ENCODE data around the gene SYCP3. TPM values are rescaled to one million over a fixed set of nuclear protein-coding genes. Genes with fewer than 3 reads are reported as not detected.

Gene SYCP3
- total RNA-seq: under 1 TPM in 1 of 2 experiments, not detected in 1; 0.16 TPM

DNA sequence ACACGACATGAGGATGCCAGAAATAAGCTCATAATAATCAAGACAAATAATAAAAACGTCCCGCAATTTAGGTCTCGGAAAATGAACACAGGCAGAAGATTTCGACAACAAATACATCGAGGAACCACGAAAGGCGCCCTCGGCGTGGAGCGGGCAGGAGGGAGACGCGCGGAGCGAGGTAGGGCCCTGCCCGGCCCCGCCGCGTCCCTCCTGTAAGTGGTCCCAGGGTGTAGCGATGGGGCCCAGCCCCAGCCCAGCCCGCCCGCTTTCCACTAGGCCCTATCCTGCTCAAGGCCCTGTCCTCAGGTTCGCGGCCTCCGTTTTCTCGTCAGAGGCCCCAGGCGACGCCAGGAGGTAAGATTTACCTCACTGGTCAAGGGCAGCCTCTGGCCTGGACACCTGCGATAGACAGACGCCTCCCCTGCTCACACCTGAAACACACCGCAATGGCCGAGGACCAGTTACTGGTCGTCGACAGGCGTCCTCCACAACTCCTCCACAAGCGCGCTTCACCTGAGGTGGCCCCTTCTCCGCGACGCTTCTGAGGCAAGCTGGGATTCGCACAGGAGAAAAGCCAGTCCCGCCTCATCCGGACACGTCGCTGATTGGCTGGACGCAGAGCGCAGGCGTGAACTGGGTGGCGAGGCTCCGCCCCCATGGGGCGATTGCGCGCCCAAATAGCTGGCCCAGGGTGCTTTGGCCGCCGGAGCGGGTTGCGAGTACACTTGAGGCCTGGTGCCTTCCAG lies at the start of gene SYCP3:
TSS of gene SYCP3 (minus strand) at position 543 of the 746 bp plus-strand sequence. CDS start 1,527 bp downstream, outside the sequence.
- no peak for DNase-seq
- POLR2A ChIA-PET: no interaction called here
- CTCF ChIA-PET: no interaction called here

DNA sequence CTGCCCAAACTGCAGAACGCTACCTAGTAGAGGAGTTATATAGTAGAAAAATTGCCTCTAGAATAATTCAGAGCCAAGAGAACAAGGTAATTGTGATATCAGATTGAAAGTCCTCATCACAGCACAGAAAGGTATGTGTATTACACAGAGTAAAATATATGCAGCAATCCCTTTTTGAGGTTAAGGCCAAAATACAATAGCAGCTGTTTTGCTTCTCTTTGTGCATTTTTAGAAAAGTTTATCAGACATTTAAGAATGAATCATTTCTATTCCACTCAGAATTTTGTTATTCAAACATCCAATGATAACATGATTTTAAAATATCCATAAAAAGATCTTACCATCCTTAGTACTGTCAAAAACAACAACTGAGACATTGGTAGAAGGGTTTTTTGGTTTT lies 46.4 kb upstream of the SYCP3 start:
- no peak for DNase-seq
- Mint-ChIP-seq H3K4me3 (no peak overlapping the region), H3K27ac (no peak overlapping the region), H3K27me3 (no peaks in the 10 kb centered on the region), H3K9me3 (ENCODE audit: low read depth) (no peaks in the 10 kb centered on the region), H3K4me1 (peaks cover 24% of the 10 kb centered on the region), H3K36me3 (ENCODE audit: low read depth) (peaks cover 13% of the 10 kb centered on the region)
- POLR2A ChIA-PET: no interaction called here
- intact Hi-C loops (cut with DNase I, micrococcal nuclease): no loop called here
- ATAC-seq: no peak
- CTCF ChIA-PET: interaction anchor here (0.9 to 1.5 kb wide), 4 partner anchors 12 to 55 kb away, joined by 3 to 7 read pairs (median 3); no protein-coding TSS in a partner anchor

More for the DNA sequence above, at the start of gene SYCP3:
- Mint-ChIP-seq H3K4me1 (no peaks in the 10 kb centered on the region), H3K36me3 (ENCODE audit: low read depth) (peaks cover 6% of the 10 kb centered on the region), H3K27me3 (no peaks in the 10 kb centered on the region), H3K4me3 (no peak within 1 kb of the TSS), H3K27ac (no peak within 1 kb of the TSS), H3K9me3 (ENCODE audit: low read depth) (no peaks in the 10 kb centered on the region)
- ATAC-seq: no peak
- intact Hi-C loops (cut with DNase I, micrococcal nuclease): no loop called here

DNA sequence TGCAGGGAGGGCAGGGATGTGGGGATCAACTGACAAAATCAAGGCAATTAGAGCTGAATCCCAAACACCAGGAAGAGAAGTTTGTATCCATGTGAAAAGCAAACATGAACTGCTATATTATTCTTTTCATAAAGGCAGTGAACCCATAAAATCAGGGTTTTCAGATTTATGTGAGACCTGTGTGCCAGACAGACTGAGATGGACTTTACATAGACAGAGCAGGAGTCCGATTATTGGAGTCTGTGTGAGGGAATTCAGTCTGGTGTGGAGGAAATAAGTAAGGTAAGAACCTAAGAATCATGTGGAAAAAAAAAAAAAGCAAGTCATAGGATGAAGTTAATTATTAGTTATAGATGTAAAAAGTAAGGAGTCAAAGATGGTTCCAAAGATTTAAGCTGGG lies 45.1 kb upstream of the SYCP3 start:
- ATAC-seq: no peak
- Mint-ChIP-seq H3K27me3 (no peaks in the 10 kb centered on the region), H3K4me3 (no peak overlapping the region), H3K36me3 (ENCODE audit: low read depth) (peaks cover 16% of the 10 kb centered on the region), H3K9me3 (ENCODE audit: low read depth) (no peaks in the 10 kb centered on the region), H3K27ac (no peak overlapping the region), H3K4me1 (peaks cover 24% of the 10 kb centered on the region)
- POLR2A ChIA-PET: interaction anchor here (0.7 kb wide), 1 partner anchor 208 kb away, joined by 4 read pairs; no protein-coding TSS in a partner anchor
- DNase-seq: no peak
- intact Hi-C loops (cut with DNase I, micrococcal nuclease): no loop called here
- CTCF ChIA-PET: interaction anchor here (0.6 to 2.4 kb wide), 7 partner anchors 11 to 58 kb away, joined by 3 to 9 read pairs (median 4); partner anchors contain the start of gene GNPTAB

DNA sequence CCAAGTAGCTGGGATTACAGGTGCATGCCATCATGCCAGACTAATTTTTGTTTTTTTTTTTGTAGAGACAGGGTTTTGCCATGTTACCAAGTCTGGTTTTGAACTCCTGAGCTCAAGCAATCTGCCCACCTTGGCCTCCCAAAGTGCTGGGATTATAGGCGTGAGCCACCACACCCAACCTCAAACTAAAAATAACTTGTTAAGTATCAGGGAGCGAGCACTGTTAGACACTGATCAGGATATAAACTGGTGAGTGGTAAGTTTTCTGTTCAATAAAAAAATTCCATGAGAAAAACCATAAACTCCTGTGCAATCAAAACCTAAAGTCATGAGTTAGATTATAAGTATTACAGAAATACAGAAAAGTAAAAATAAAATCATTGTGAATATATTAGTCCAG lies 44.6 kb upstream of the SYCP3 start:
- Mint-ChIP-seq H3K9me3 (ENCODE audit: low read depth) (no peaks in the 10 kb centered on the region), H3K4me1 (peaks cover 24% of the 10 kb centered on the region), H3K36me3 (ENCODE audit: low read depth) (peaks cover 17% of the 10 kb centered on the region), H3K27me3 (no peaks in the 10 kb centered on the region), H3K4me3 (no peak overlapping the region), H3K27ac (no peak overlapping the region)
- CTCF ChIA-PET: interaction anchor here (1.0 to 2.4 kb wide), 3 partner anchors 40 to 57 kb away, joined by 3 to 9 read pairs (median 4); partner anchors contain the start of gene GNPTAB
- ATAC-seq (no peak), DNase-seq (no peak)
- intact Hi-C loops (cut with DNase I, micrococcal nuclease): no loop called here
- POLR2A ChIA-PET: no interaction called here

DNA sequence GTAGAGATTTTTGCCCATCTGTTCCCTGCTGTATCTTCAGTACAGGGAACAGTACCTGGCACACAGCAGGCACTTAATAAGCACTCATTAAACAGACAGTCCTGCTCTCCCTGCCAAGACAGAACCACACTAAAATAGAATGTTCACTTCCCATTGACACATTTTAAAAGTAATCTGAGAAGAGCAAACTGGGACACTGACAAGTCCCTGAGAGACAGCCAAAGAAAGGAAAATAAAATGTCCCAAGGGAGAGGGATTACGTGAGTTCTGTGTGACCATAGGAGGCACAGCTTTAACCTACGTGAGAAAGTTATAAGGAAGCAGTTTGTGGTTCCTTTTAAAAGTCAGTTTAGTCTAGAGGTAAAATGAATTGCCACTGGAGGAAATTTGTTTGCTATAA lies 43.9 kb upstream of the SYCP3 start:
- intact Hi-C loops (cut with DNase I, micrococcal nuclease): no loop called here
- ATAC-seq (no peak), DNase-seq (no peak)
- peaks cover 24% of the 10 kb centered on the region for H3K4me1 Mint-ChIP-seq
- no peaks in the 10 kb centered on the region for H3K9me3 Mint-ChIP-seq (ENCODE audit: low read depth)
- peaks cover 17% of the 10 kb centered on the region for H3K36me3 Mint-ChIP-seq (ENCODE audit: low read depth)
- no peaks in the 10 kb centered on the region for H3K27me3 Mint-ChIP-seq
- H3K27ac Mint-ChIP-seq: peak overlapping the region; percentile 86
- POLR2A ChIA-PET: interaction anchor here (0.6 kb wide), 1 partner anchor 85 kb away, joined by 3 read pairs; no protein-coding TSS in a partner anchor
- no peak overlapping the region for H3K4me3 Mint-ChIP-seq
- CTCF ChIA-PET: interaction anchor here (1.1 to 2.4 kb wide), 2 partner anchors 41 to 47 kb away, joined by 4 to 9 read pairs; partner anchors contain the start of gene GNPTAB

DNA sequence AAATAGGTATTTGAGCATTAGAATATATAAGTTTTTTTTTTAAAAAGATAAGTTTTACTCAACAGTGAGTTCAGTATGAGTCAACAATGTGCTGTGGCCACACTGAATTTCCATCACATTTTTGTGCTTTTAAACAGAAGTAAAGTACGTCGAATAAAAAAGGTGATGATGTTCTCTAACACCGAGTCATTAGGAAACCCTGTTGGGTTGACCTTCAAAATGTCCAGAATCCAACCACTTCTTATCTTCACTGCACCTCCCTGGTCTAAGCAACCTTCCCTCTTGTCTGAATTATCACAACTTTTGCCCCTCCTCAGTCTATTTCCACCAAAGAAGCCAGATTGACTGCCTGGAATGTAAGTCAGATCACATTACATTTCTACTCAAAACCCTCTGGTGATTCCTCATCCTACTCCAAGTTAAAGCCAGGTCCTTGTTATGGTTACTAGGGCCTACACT lies 43.0 kb upstream of the SYCP3 start:
- Mint-ChIP-seq H3K4me3 (no peak overlapping the region), H3K36me3 (ENCODE audit: low read depth) (peaks cover 15% of the 10 kb centered on the region), H3K9me3 (ENCODE audit: low read depth) (no peaks in the 10 kb centered on the region), H3K27me3 (no peaks in the 10 kb centered on the region), H3K27ac (peak overlapping the region; percentile 86), H3K4me1 (peaks cover 24% of the 10 kb centered on the region)
- ATAC-seq: peak; percentile 71
- CTCF ChIA-PET: interaction anchor here (1.0 to 3.3 kb wide), 4 partner anchors 45 to 58 kb away, joined by 3 to 32 read pairs (median 8); partner anchors contain the start of gene GNPTAB
- DNase-seq: peak; percentile 28
- POLR2A ChIA-PET: no interaction called here
- intact Hi-C loops (cut with DNase I, micrococcal nuclease): loop anchor here in 1 of 2 experiments (1.0 kb wide), 1 partner anchor 11 kb away; no protein-coding TSS in a partner anchor

DNA sequence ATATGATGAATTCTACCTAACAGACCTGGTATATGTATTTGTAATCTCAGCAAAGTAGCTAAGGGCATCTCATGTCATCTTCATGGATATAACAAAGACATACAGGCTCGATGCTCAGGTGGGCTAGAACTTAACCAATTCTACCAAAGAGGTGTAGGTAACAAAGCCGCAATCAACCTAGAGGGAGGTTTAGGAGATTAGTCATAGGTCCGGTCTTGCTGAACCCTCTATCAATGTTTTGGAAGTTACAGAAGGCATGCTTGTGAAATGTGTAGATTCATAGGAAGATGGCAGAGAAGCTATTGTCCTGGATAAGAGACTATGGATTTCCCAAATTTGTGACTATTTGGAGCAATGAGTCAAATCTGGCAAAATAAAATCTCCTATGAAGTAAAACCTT lies 42.6 kb upstream of the SYCP3 start:
- intact Hi-C loops (cut with DNase I, micrococcal nuclease): loop anchor here in 1 of 2 experiments (1.0 kb wide), 1 partner anchor 11 kb away; no protein-coding TSS in a partner anchor
- peak overlapping the region; percentile 49 for H3K27ac Mint-ChIP-seq
- peaks cover 12% of the 10 kb centered on the region for H3K36me3 Mint-ChIP-seq (ENCODE audit: low read depth)
- CTCF ChIA-PET: interaction anchor here (1.0 to 3.3 kb wide), 5 partner anchors 9 to 58 kb away, joined by 3 to 32 read pairs (median 9); partner anchors contain the start of gene GNPTAB
- POLR2A ChIA-PET: no interaction called here
- ATAC-seq: peak; percentile 47
- no peaks in the 10 kb centered on the region for H3K27me3 Mint-ChIP-seq
- no peaks in the 10 kb centered on the region for H3K9me3 Mint-ChIP-seq (ENCODE audit: low read depth)
- no peak overlapping the region for H3K4me3 Mint-ChIP-seq
- peaks cover 24% of the 10 kb centered on the region for H3K4me1 Mint-ChIP-seq
- no peak for DNase-seq

DNA sequence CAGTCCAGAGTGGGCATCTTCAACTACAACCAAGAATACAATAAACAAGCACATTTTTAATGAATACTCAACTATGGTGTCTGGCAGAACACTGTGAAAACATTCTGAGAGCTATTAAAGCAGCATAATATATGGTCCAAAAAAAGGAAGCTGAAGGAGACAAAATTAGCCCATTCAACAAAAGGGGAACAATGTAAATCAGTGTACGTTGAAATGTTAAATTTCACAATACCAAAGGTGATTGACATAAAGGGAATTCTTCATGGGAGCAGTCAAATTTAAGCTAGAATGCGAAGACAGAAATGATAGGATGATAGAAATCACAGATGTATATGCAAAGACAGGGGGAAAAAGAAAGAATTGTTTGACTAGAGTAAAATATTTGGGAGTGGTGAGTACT lies 41.3 kb upstream of the SYCP3 start:
- H3K27ac Mint-ChIP-seq: no peak overlapping the region

DNA sequence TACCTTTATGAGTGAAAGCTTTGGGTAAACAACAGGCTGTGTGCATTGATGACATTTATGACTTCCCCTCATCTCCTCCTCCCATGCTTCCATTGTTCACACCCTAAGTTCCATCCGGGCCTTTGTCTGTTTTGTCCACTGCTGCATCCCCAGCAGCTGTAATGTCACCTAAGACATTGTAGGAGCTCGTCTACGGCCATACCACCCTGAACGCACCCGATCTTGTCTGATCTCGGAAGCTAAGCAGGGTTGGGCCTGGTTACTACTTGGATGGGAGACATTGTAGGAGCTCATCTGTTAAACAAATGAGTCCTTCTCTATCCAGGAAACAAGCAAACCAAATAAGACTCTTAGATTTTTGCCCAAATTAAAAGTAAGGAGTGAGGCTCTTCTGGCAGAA lies 40.4 kb upstream of the SYCP3 start:
- intact Hi-C loops (cut with DNase I, micrococcal nuclease): no loop called here
- CTCF ChIA-PET: interaction anchor here (0.7 to 3.3 kb wide), 11 partner anchors 7 to 365 kb away, joined by 3 to 32 read pairs (median 7); partner anchors contain the start of gene GNPTAB
- Mint-ChIP-seq H3K27me3 (no peaks in the 10 kb centered on the region), H3K9me3 (ENCODE audit: low read depth) (no peaks in the 10 kb centered on the region), H3K36me3 (ENCODE audit: low read depth) (peaks cover 11% of the 10 kb centered on the region), H3K4me3 (no peak overlapping the region), H3K27ac (no peak overlapping the region), H3K4me1 (peaks cover 24% of the 10 kb centered on the region)
- ATAC-seq (no peak), DNase-seq (no peak)
- POLR2A ChIA-PET: interaction anchor here (0.5 kb wide), 2 partner anchors 50 to 102 kb away, joined by 3 to 5 read pairs; no protein-coding TSS in a partner anchor

More for the DNA sequence above, 41.3 kb upstream of the SYCP3 start:
- DNase-seq (no peak), ATAC-seq (no peak)
- intact Hi-C loops (cut with DNase I, micrococcal nuclease): no loop called here
- Mint-ChIP-seq H3K4me3 (no peak overlapping the region), H3K4me1 (peaks cover 24% of the 10 kb centered on the region), H3K36me3 (ENCODE audit: low read depth) (peaks cover 11% of the 10 kb centered on the region), H3K27me3 (no peaks in the 10 kb centered on the region), H3K9me3 (ENCODE audit: low read depth) (no peaks in the 10 kb centered on the region)
- POLR2A ChIA-PET: no interaction called here
- CTCF ChIA-PET: interaction anchor here (0.7 to 3.3 kb wide), 9 partner anchors 8 to 366 kb away, joined by 3 to 32 read pairs (median 9); partner anchors contain the start of gene GNPTAB

DNA sequence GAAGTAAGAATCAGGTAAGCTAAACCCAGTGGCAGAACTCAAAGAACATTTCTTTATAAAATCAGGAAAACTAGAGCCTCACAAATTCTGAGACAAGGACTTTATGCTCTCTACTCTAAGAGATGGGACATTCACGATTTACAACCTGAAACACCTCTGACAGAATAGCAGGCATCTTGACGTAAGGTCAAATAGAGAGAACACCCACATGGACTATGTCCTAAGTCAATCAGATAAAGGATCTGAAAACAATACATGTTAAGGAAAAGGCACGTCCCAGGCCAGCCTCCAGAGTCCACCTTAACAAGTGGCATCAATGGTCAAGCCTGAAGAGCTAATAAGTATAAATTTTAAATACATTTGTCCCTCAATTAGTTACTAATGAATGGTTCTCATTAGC lies 39.9 kb upstream of the SYCP3 start:
- Mint-ChIP-seq H3K4me1 (peaks cover 24% of the 10 kb centered on the region), H3K4me3 (no peak overlapping the region), H3K9me3 (ENCODE audit: low read depth) (no peaks in the 10 kb centered on the region), H3K27me3 (no peaks in the 10 kb centered on the region), H3K27ac (no peak overlapping the region), H3K36me3 (ENCODE audit: low read depth) (peaks cover 11% of the 10 kb centered on the region)
- CTCF ChIA-PET: interaction anchor here (0.7 to 3.3 kb wide), 9 partner anchors 9 to 364 kb away, joined by 3 to 32 read pairs (median 7); partner anchors contain the start of gene GNPTAB
- no peak for ATAC-seq
- POLR2A ChIA-PET: interaction anchor here (0.5 kb wide), 2 partner anchors 51 to 103 kb away, joined by 3 to 5 read pairs; no protein-coding TSS in a partner anchor
- intact Hi-C loops (cut with DNase I, micrococcal nuclease): no loop called here
- DNase-seq: no peak

DNA sequence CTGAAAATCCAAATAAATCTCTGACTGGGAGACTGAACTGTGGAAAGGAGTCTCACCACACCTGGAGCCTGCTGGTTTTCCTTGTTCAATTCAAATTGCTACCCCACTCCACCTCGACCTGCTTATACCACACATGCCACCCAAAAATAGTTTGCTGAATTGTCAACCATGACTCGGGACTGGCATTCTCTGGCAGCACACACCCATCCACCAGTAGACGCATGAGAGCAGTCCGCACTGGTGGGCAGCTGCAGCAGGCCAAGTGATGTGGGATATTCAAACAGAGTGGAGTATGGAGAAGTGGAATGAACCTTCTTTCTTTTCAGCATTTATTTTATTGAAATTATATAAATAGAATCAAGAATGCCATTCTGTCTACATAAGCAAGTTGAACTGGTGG lies 38.7 kb upstream of the SYCP3 start:
- ATAC-seq (no peak), DNase-seq (no peak)
- Mint-ChIP-seq H3K27me3 (no peaks in the 10 kb centered on the region), H3K4me3 (no peak overlapping the region), H3K27ac (no peak overlapping the region), H3K9me3 (ENCODE audit: low read depth) (no peaks in the 10 kb centered on the region), H3K4me1 (peaks cover 23% of the 10 kb centered on the region), H3K36me3 (ENCODE audit: low read depth) (peaks cover 14% of the 10 kb centered on the region)
- POLR2A ChIA-PET: no interaction called here
- intact Hi-C loops (cut with DNase I, micrococcal nuclease): no loop called here
- CTCF ChIA-PET: interaction anchor here (0.8 to 3.9 kb wide), 3 partner anchors 46 to 62 kb away, joined by 3 to 23 read pairs (median 17); partner anchors contain the start of gene GNPTAB

Measured in activated CD4-positive, alpha-beta T cell treated with anti-CD3 and anti-CD28 coated beads for 36 hours (primary cell).